Measurements from ENCODE around the gene SDC4. TPM values are rescaled to one million over a fixed set of nuclear protein-coding genes. Genes with fewer than 3 reads are reported as not detected.

The SDC4 gene
- total and polyA plus RNA-seq, 12 donors: 48.4 to 161 (median 92.8) TPM

DNA sequence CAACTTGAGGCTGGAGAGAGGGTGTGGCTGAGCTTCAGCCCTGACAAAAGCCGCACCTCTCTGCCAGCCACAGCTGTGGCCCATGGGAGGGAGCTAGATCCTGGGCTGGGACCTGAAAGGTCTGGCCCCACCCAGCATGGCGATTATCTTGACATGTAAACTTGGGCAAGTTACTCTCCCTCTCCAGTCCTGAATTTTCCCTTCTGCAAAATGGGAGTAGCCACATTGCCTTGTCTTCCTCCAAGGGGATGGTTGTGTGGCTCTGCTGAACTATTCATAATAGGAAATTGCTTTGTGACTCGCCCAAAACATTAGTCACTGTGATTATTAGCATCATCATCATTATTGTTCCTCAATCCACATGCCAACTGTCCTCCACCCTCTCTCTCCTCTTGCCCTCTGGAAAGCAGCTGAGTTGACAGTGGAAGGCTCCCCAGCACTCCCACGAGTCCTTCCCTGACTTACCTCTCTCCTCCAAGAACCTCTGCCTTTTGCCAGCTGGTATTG, 64.6 kb downstream of the SDC4 start:
- TF ChIP-seq CTCF (IDR thresholded peaks at IDR 0.05): no peak
- intact Hi-C loops (cut with DNase I): loop anchor here in 1 of 10 donors (10.0 kb wide), 1 partner anchor 239 kb away; no protein-coding TSS in a partner anchor
- Histone ChIP-seq H3K4me3 (no peak overlapping the region), H3K4me1 (no peaks in the 10 kb centered on the region), H3K36me3 (no peaks in the 10 kb centered on the region), H3K9me3 (no peaks in the 10 kb centered on the region), H3K27me3 (peaks cover 0 to 56% (median 24%) of the 10 kb centered on the region in 7 donors), H3K27ac (no peak overlapping the region)
- ATAC-seq (no peak), DNase-seq (no peak)
- 44 to 58% methylated on average over 4 of the region's 4 CpGs for WGBS, 2 donors

DNA sequence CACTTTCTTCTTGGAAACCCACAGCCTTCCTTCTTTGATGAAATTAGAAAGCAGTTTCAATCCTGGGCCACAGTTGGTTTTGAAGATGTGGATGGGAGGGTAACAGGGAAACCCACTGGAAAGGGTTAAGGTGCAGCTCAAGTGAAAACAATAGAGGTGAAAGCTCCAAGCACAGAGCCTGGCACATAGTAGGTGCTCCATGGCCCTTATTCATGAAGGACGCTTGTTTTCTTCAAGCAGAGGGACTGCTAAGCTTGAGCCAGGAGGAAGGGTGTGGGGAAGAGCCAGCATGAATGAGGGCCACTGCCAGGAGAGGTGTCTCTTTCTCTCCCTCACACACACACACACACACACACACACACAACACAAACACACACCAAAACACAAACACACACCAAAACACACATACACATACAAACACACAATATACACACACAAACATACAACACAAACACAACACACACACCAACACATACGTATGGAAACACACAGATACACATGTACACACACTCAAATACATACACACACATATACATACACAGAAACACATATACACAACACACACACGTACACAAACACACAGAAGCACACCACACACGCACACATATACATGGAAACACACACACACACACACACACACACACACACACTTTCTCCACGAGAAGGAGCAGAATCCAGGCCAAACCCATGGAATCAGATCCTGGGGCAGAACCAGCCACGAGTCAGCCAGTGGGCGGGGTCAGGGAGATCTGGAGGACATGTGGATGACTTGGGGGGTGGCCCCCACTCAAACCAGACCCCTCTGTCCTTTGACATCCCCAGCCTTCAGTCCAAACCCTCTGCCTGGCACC, 65.3 kb downstream of the SDC4 start:
- no peak for TF ChIP-seq CTCF (IDR thresholded peaks at IDR 0.05)
- 62 to 63% methylated on average over 7 of the region's 7 CpGs for WGBS, 2 donors
- H3K27me3 ChIP-seq: peaks cover 0 to 52% (median 24%) of the 10 kb centered on the region in 7 donors
- no peaks in the 10 kb centered on the region for H3K4me1 ChIP-seq
- H3K27ac ChIP-seq: no peak overlapping the region
- intact Hi-C loops (cut with DNase I): loop anchor here in 1 of 10 donors (10.0 kb wide), 1 partner anchor 238 kb away; no protein-coding TSS in a partner anchor
- DNase-seq: no peak
- no peak overlapping the region for H3K4me3 ChIP-seq
- ATAC-seq: no peak
- H3K9me3 ChIP-seq: no peaks in the 10 kb centered on the region
- H3K36me3 ChIP-seq: no peaks in the 10 kb centered on the region

DNA sequence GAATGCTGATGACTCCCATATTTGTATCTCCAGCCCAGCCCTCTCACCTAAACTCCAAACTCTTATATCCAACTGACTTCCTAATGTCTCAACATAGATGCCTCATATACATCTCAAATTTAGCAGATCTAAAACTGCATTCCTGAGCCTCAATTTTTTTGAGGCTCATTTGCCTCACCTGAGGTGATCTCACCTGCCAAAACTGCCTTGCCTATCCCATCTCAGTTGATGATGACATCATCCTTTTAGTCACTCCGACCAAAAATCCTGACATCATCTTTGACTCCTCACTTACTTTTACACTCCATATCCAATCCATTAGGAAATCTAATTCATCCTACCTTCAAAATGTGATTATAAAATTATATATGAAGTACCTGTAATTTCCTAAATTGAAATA, 68.2 kb downstream of the SDC4 start:
- Histone ChIP-seq H3K27me3 (peaks cover 0 to 57% (median 38%) of the 10 kb centered on the region in 7 donors), H3K4me1 (no peaks in the 10 kb centered on the region), H3K4me3 (no peak overlapping the region), H3K9me3 (no peaks in the 10 kb centered on the region), H3K27ac (no peak overlapping the region), H3K36me3 (no peaks in the 10 kb centered on the region)
- ATAC-seq (no peak), DNase-seq (no peak)
- WGBS, 2 donors: 65 to 85% methylated on average over 1 of the region's 1 CpG
- no peak for TF ChIP-seq CTCF (IDR thresholded peaks at IDR 0.05)
- intact Hi-C loops (cut with DNase I): loop anchor here in 1 of 10 donors (10.0 kb wide), 1 partner anchor 235 kb away; no protein-coding TSS in a partner anchor

DNA sequence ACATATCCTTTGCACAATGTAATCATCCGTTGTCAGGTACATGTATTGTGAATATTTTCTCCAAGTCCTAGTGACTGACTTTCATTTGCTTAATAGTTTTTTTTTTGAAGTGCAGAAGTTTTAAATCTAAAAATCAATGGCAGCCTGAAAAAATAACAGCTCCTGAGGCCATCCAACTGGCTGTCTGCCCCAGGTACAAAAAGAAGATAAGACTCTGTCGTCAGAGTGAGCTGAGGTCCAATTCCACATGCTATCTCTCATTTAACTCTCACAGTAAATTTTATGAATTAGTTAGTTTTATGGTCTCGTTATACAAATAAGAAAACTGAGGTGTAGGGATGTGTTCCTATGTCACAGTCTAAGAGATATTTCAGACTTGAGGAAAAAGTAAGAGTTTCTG, 72.9 kb downstream of the SDC4 start:
- TF ChIP-seq CTCF (IDR thresholded peaks at IDR 0.05): no peak
- Histone ChIP-seq H3K4me3 (no peak overlapping the region), H3K36me3 (no peaks in the 10 kb centered on the region), H3K27ac (no peak overlapping the region), H3K9me3 (no peaks in the 10 kb centered on the region), H3K27me3 (peaks cover 0 to 70% (median 35%) of the 10 kb centered on the region in 7 donors), H3K4me1 (no peaks in the 10 kb centered on the region)
- WGBS, 2 donors: 60 to 63% methylated on average over 3 of the region's 3 CpGs
- ATAC-seq: no peak
- intact Hi-C loops (cut with DNase I): no loop called here
- no peak for DNase-seq

Other genes with a start within 250 kb of the SDC4 start
- under 1 TPM in 1 of 10 donors, not detected in 9; 0.09 TPM for gene KCNS1, start 247.3 kb downstream of the SDC4 start, total RNA-seq
- gene KCNS1, start 247.3 kb downstream of the SDC4 start, polyA plus RNA-seq: under 1 TPM in 1 of 2 donors, not detected in 1; 0.04 TPM
- not detected for gene WFDC5, start 233.2 kb downstream of the SDC4 start, total RNA-seq
- not detected for gene WFDC5, start 233.2 kb downstream of the SDC4 start, polyA plus RNA-seq
- gene WFDC12, start 224.0 kb downstream of the SDC4 start, total RNA-seq: not detected
- gene WFDC12, start 224.0 kb downstream of the SDC4 start, polyA plus RNA-seq: not detected
- gene PI3, start 173.5 kb downstream of the SDC4 start, total RNA-seq: 1 to 10 TPM in 1 of 10 donors, under 1 TPM in 1, not detected in 8; 0.57 to 1.9 TPM
- gene PI3, start 173.5 kb downstream of the SDC4 start, polyA plus RNA-seq: under 1 TPM in 1 of 2 donors, not detected in 1; 0.67 TPM
- gene SEMG1, start 141.4 kb downstream of the SDC4 start, total RNA-seq: not detected
- gene SEMG1, start 141.4 kb downstream of the SDC4 start, polyA plus RNA-seq: not detected
- gene SEMG2, start 127.1 kb downstream of the SDC4 start, total RNA-seq: not detected
- not detected for gene SEMG2, start 127.1 kb downstream of the SDC4 start, polyA plus RNA-seq
- 1 to 10 TPM in 4 of 10 donors, under 1 TPM in 2, not detected in 4; 0.43 to 5.1 (median 1.2) TPM for gene SLPI, start 93.9 kb downstream of the SDC4 start, total RNA-seq
- 1 to 10 TPM; 2.6 to 2.9 TPM for gene SLPI, start 93.9 kb downstream of the SDC4 start, polyA plus RNA-seq
- not detected for gene RBPJL, start 41.6 kb downstream of the SDC4 start, total RNA-seq
- gene RBPJL, start 41.6 kb downstream of the SDC4 start, polyA plus RNA-seq: under 1 TPM in 1 of 2 donors, not detected in 1; 0.06 TPM
- gene MATN4, start 40.1 kb downstream of the SDC4 start, total RNA-seq: under 1 TPM in 2 of 10 donors, not detected in 8; 0.24 to 0.28 TPM
- under 1 TPM in 1 of 2 donors, not detected in 1; 0.06 TPM for gene MATN4, start 40.1 kb downstream of the SDC4 start, polyA plus RNA-seq
- gene SYS1, start 14.7 kb upstream of the SDC4 start, total RNA-seq: 10 to 100 TPM; 13.9 to 27.9 (median 18.2) TPM
- 10 to 100 TPM; 11.7 to 34.5 TPM for gene SYS1, start 14.7 kb upstream of the SDC4 start, polyA plus RNA-seq
- gene TP53TG5, start 29.9 kb upstream of the SDC4 start, total RNA-seq: 1 to 10 TPM in 8 of 10 donors, under 1 TPM in 2; 0.59 to 2.4 (median 1.3) TPM
- gene TP53TG5, start 29.9 kb upstream of the SDC4 start, polyA plus RNA-seq: 1 to 10 TPM in 1 of 2 donors, under 1 TPM in 1; 0.43 to 1.1 TPM
- gene DBNDD2, start 59.9 kb upstream of the SDC4 start, total RNA-seq: 100 to 1,000 TPM; 284 to 676 (median 334) TPM
- gene DBNDD2, start 59.9 kb upstream of the SDC4 start, polyA plus RNA-seq: 100 to 1,000 TPM; 353 to 381 TPM
- gene PIGT, start 67.7 kb upstream of the SDC4 start, total RNA-seq: 100 to 1,000 TPM; 130 to 221 (median 144) TPM
- gene PIGT, start 67.7 kb upstream of the SDC4 start, polyA plus RNA-seq: 100 to 1,000 TPM in 1 of 2 donors, 10 to 100 TPM in 1; 72.9 to 155 TPM
- 1 to 10 TPM in 1 of 10 donors, under 1 TPM in 3, not detected in 6; 0.44 to 1.6 (median 0.53) TPM for gene WFDC2, start 121.3 kb upstream of the SDC4 start, total RNA-seq
- under 1 TPM; 0.55 to 0.66 TPM for gene WFDC2, start 121.3 kb upstream of the SDC4 start, polyA plus RNA-seq
- not detected for gene SPINT3, start 167.2 kb upstream of the SDC4 start, total RNA-seq
- gene SPINT3, start 167.2 kb upstream of the SDC4 start, polyA plus RNA-seq: not detected
- not detected for gene WFDC6, start 191.1 kb upstream of the SDC4 start, total RNA-seq
- not detected for gene WFDC6, start 191.1 kb upstream of the SDC4 start, polyA plus RNA-seq
- not detected for gene EPPIN, start 199.0 kb upstream of the SDC4 start, total RNA-seq
- gene EPPIN, start 199.0 kb upstream of the SDC4 start, polyA plus RNA-seq: not detected
- gene WFDC8, start 230.9 kb upstream of the SDC4 start, total RNA-seq: not detected
- gene WFDC8, start 230.9 kb upstream of the SDC4 start, polyA plus RNA-seq: not detected